GM12801 (cell line): ENCODE data around the gene AP3D1.

Experiments
- TF ChIP-seq, protein P1 (sequence below): IDR thresholded peaks from one replicate; pipeline ENCODE4 v1.5.1; 2011; ENCODE audit warnings: control low read depth; ENCODE audit not compliant: insufficient read length; ENCODE audit errors: extremely low read depth

AP3D1 gene

DNA sequence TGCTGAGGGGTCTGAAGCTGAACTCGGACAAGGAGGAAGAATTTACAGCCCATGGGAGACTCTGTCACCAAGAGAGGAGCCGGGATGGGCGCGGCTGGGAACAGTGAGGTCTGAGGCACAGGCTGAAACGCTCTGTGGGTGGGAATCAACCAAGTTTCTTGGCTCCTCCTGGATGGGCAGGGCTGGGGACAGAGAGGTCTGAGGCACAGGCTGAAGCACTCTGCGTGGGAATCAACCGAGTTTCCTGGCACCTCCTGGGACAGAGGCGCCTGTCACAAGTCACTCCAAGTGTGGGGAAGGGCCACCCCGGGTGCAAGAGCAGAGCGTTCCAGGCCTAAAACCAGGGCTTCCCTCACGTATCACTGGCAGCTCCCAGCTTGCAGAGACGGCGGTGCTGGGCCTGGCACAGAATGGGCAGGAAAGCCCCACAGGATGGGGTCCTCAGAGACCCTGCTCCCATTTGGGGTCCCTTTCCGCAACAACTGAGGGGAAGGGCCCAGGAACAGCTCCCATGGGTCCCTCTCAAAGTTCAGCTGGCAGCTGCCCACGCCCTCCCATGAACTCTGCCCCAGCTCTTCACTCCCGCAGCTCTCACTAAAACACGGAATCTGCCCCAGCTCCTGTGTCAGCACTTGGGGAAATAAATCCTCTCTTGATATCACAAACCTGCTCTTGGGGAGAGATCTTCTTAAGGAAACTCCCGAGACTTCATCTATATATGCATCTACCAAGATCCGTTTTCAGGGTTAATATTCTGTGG lies 18.5 kb downstream of the AP3D1 start:
- TF ChIP-seq, protein P1, sequence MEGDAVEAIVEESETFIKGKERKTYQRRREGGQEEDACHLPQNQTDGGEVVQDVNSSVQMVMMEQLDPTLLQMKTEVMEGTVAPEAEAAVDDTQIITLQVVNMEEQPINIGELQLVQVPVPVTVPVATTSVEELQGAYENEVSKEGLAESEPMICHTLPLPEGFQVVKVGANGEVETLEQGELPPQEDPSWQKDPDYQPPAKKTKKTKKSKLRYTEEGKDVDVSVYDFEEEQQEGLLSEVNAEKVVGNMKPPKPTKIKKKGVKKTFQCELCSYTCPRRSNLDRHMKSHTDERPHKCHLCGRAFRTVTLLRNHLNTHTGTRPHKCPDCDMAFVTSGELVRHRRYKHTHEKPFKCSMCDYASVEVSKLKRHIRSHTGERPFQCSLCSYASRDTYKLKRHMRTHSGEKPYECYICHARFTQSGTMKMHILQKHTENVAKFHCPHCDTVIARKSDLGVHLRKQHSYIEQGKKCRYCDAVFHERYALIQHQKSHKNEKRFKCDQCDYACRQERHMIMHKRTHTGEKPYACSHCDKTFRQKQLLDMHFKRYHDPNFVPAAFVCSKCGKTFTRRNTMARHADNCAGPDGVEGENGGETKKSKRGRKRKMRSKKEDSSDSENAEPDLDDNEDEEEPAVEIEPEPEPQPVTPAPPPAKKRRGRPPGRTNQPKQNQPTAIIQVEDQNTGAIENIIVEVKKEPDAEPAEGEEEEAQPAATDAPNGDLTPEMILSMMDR, result no peak

DNA sequence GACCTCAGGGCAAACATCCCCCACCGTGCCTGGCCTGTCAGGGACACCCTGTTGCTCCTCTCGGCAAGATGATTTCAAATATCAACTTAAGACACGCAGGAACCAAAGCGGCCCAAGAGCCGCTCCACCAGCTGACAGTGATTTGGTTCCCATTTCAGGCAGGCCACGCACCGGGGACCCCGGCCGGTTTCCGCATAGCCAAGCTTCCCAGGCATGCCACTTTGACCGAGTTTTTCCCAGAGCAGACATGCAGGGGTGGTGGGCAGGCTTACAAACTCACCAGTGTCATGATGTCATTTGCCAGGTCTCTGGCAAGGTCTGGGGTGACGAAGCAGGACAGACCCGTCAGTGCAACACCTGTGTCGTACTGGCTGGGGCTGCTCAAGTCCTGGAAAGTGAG lies 19.2 kb downstream of the AP3D1 start:
- TF ChIP-seq, protein P1, result no peak

DNA sequence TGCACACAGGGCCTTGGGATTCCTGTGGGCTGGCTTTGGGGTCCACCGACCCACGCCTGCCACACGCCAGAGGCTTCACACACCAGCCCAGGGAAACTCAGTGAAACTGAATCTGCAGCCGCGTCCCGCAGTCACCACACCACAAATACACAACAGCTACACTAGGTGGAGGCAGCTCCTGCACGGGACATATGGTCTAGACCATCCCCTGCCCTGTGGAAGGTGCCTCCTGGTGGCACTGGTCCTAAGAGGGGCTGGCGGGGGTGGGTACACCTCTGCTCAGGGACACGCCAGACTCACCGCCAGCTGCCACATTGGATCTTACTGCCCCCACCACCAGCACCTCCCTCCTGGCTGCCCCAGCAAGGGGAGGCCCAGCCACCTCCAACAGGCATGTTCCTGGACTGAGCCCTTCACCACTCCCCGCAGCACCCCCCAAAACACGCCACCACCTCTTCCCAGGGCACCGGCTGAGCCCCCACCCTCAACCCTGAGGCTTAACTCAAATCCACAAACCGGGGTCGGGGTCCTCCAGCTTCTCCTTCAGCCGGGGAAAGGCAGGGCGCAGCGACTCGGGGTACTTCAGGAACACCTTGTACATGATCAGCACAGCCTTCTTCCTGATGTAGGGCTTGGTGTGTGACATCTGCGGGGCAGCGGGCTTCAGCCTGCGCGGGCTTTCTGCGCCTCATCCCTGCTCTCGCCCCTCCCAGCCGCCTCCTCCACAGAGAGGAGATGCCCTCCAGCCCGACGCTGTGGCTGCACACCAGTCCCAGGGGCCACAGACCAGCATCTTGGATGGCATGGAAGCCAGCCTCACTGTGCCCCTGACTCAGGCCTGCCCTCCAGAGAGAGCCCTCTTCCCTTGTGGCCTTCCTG lies 21.2 kb downstream of the AP3D1 start:
- TF ChIP-seq, protein P1, result no peak

DNA sequence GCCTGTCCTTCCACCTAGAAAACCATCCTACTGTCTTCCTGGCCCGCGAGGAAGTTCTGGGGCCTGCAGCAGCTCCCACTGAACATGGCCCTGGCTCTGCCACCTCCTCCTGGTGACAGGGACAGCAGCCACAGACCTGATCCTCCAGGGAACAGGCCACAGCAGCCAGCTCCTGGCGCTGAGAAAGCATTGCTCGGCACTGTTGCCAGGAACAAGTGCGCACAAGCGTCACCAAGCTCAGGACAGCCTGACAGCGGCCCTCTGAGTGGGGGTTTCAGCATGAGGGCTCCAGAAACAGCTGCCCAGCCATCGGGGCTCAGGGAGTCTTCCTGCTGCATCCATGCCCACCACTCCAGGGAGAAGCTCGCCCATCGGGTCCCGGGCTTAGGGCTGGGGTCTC lies 21.9 kb downstream of the AP3D1 start:
- TF ChIP-seq, protein P1, result no peak

DNA sequence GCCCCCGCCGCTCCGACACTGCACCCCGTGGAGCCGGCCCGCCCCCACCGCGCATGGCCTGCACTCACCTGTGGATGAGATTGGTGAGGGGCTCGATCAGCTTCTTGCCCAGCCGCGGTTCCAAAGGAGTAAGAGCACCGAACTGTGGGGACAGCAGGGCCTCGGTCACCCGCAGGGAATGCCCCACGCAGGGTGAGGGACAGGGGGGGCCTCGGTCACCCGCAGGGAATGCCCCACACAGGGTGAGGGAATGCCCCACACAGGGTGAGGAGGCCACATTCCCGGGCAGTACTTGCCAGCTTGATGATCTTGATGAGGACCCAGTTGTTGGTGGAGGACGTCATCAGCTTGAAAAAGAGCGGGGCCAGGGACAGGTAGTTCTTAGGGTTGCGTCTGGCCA lies 22.3 kb downstream of the AP3D1 start:
- TF ChIP-seq, protein P1, result no peak

DNA sequence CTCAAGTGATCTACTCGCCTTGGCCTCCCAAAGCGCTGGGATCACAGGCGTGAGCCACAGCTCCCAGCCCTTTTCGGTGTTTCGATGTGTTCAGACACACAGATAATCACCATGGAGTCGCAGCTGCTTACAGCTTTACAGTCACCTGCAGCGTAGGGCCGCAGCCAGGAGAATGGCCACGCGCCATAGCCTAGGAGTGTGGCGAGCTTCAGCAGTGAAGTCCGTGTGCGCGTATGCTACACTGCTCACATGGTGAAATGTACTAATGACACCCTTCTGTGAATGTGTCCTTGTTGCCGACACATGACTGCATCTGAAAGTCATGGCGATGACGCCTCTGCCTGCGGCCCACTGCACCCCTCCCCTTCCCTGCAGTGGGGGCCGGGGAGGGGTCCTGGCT lies 23.6 kb downstream of the AP3D1 start:
- TF ChIP-seq, protein P1, result no peak

DNA sequence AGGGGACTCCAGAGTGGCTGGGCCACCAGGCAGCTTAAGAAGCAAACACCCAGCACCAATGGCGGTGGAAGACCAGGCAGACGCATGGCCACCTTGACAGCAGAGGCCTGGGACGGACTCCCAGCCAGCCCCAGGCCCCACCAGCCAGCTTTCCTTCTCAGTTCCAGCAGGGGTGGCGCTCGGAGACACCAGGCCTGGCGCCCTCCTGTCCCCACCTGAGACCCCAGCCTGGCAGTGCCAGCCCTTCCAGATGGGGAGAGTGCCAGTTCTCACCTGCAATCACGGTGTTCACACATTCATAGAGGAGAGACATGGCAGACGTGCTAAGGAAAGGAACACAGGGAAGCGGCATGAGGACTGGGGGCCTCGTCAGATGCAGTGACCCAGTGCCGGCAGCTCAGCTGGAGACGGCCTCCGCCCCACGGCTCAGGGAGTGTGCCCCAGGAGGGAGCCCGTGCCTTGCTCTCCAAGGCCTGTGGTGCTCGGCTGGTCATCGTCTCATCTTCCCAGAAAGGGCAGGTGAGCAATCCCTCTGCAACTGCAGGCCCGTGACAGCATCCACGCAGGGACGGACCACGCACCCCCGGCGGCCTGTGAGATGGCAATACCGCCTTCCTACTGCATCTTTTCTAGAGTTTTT lies 24.4 kb downstream of the AP3D1 start:
- TF ChIP-seq, protein P1, result no peak
